Measurements from ENCODE around the gene KCTD17.

DNA sequence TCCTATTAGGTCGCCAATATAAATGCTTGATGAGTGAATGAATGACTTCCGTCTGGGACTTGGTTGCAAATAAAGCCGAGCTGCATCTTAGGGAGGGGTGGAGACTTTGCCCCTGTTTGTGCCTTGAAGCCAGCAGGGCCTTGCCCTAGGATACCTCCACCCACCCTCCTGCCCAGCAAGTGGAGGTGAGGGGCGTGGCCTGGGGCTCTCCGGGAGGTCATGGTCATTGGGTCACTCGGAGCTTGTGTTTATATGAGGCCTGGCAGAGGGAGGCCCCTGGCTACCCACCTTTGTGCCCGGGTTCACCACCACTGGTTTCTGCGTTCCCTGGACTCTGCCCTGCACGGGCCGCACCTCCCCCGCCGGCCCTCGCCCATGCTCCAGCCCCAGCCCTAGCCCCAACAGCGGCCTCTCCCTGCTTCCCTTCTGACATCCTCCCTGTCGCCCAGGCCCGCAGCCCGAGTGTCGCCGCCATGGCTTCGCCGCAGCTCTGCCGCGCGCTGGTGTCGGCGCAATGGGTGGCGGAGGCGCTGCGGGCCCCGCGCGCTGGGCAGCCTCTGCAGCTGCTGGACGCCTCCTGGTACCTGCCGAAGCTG lies 27.7 kb upstream of the KCTD17 start:
- TF ChIP-seq EZH2 (IDR thresholded peaks at IDR 0.05; ENCODE audit: borderline replicate concordance, low read length) (no peak), CTCF (IDR thresholded peaks at IDR 0.05; ENCODE audit: low read length) (no peak)
